Upper lobe of left lung (tissue), 6 donors: ENCODE results near the gene SLC6A6. TPM values are rescaled to one million over a fixed set of nuclear protein-coding genes. Genes with fewer than 3 reads are reported as not detected.
A peak's percentile ranks its signal among the peaks of the same experiment; 100 is the strongest.

Source experiments
- ATAC-seq, 2 donors: fragments of 200-7000 bp; cut with Tn5 transposase; one replicate each; pipeline ENCODE4 v1.9.1; 2022; ENCODE audit warnings: mild to moderate bottlenecking in 2 of 2, moderate library complexity in 2 of 2; ENCODE audit not compliant: low FRiP score in 2 of 2
- DNase-seq, 2 donors: peaks; one replicate each; pipeline ENCODE4 v3.0.0-alpha.2; 2019 to 2020
- H3K27ac ChIP-seq, 4 donors: fragments of 200-600 bp; sonication (generic); one replicate each; pipeline ENCODE4 v1.5.1; 2016 to 2019
- H3K27me3 ChIP-seq, 4 donors: fragments of 200-600 bp; sonication (generic); one replicate each; pipeline ENCODE4 v1.5.1; 2017 to 2019
- H3K36me3 ChIP-seq, 4 donors: fragments of 200-600 bp; sonication (generic); one replicate each; pipeline ENCODE4 v1.5.1; 2016 to 2019
- H3K4me1 ChIP-seq, 4 donors: fragments of 200-600 bp; sonication (generic); one replicate each; pipeline ENCODE4 v1.5.1; 2018 to 2019
- H3K4me3 ChIP-seq, 4 donors: fragments of 200-600 bp; sonication (generic); one replicate each; pipeline ENCODE4 v1.5.1; 2017 to 2019; ENCODE audit warnings: mild to moderate bottlenecking in 2 of 4, moderate library complexity in 1 of 4
- H3K9me3 ChIP-seq, 4 donors: fragments of 200-600 bp; sonication (generic); one replicate each; pipeline ENCODE4 v1.5.1; 2018 to 2019
- EP300 ChIP-seq, 4 donors: sonication (generic); formaldehyde crosslinking; IDR thresholded peaks; one replicate each; pipeline ENCODE4 v1.5.1; 2017; ENCODE audit warnings: antibody characterized with exemption in 4 of 4, control low read depth in 2 of 4
- POLR2A ChIP-seq, 4 donors: fragments of 450-650 bp; IDR thresholded peaks; one replicate each; pipeline ENCODE4 v1.5.1; 2016 to 2017; ENCODE audit warnings: antibody characterized with exemption in 4 of 4, mild to moderate bottlenecking in 2 of 4
- POLR2AphosphoS5 ChIP-seq, 2 donors: sonication (generic); formaldehyde crosslinking; IDR thresholded peaks; one replicate each; pipeline ENCODE4 v1.5.1; 2017; ENCODE audit warnings: antibody characterized with exemption in 2 of 2
- WGBS, 2 donors: methylation state at CpG; one replicate each; pipeline ENCODE4 v1.1.5; 2017 to 2018; 5-methylcytosine and 5-hydroxymethylcytosine counted together
- total RNA-seq, 6 donors: library from RNA; depleted of rRNA in 4 of 6; stranded (reverse); fragments of >200 nt in 4 of 6; gene quantifications; one replicate each; pipeline versions ENCODE4 v1.1.0 to v1.2.1, GENCODE V29; 2016 to 2021
- TF ChIP-seq, protein P1 (sequence below), 6 experiments: fragments of 450-650 bp in 4 of 6; fragments of 200-600 bp in 2 of 6; sonication (generic) in 2 of 6; IDR thresholded peaks; one replicate each; pipeline ENCODE4 v1.5.1; 2016 to 2019; ENCODE audit warnings: antibody characterized with exemption in 6 of 6
- donor health status: DM: no; HTN: no; CAD: no; lungs with moderate emphysema.
- donor health status: DM: no; HTN: yes; CAD: no; lungs with severe emphysema.

SLC6A6 gene
- total RNA-seq, 6 donors from 2014 or later = 60.6 to 154 (median 92.8) TPM

DNA sequence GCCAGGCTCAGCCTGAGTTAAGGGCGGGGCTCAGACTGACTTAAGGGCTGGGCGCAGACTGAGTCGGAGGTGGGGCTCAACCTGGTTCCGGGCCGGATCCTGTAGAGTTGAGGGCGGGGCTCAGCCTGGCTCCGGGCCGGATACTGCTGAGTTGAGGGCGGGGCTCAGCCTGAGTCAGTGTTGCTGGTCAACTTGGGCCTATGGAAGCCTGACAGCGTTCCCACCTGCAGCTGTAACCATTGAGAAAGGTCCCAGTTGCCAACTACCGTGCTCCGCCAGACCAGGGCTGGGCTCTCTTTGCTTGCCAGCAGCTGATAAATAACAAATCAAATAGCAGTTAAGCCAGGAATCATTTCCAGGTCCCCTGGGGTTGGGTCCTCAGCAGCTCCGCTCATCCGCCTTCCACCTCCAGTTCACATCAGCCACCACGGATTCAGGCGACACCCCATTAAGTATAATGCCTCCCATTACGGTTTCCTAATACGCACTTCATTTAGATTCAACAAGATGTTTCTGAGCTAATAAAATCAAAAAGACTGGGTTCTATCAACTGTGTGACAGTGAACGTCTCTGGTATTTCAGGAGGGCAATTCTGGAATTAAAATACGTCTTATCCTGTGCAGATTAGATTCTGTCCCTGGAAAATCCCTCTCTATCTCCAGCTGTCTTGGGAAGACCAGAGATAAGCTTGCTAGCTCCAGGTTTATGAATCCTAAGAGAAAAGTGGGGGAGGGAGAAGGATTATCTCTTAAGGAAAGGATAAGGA, 130.5 kb downstream of the SLC6A6 start:
- ATAC-seq (peak; percentile 35 to 69), DNase-seq (peak in 1 of 2 donors; percentile 24)
- no peak for TF ChIP-seq EP300 (IDR thresholded peaks at IDR 0.05)
- TF ChIP-seq POLR2A (IDR thresholded peaks at IDR 0.05) = no peak
- TF ChIP-seq, protein P1, sequence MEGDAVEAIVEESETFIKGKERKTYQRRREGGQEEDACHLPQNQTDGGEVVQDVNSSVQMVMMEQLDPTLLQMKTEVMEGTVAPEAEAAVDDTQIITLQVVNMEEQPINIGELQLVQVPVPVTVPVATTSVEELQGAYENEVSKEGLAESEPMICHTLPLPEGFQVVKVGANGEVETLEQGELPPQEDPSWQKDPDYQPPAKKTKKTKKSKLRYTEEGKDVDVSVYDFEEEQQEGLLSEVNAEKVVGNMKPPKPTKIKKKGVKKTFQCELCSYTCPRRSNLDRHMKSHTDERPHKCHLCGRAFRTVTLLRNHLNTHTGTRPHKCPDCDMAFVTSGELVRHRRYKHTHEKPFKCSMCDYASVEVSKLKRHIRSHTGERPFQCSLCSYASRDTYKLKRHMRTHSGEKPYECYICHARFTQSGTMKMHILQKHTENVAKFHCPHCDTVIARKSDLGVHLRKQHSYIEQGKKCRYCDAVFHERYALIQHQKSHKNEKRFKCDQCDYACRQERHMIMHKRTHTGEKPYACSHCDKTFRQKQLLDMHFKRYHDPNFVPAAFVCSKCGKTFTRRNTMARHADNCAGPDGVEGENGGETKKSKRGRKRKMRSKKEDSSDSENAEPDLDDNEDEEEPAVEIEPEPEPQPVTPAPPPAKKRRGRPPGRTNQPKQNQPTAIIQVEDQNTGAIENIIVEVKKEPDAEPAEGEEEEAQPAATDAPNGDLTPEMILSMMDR (IDR thresholded peaks at IDR 0.05) = no peak
- TF ChIP-seq POLR2AphosphoS5 (IDR thresholded peaks at IDR 0.05) = no peak
- no peak overlapping the region for H3K27ac ChIP-seq
- H3K27me3 ChIP-seq = no peaks in the 10 kb centered on the region
- 65 to 85% methylated on average over 8 to 20 of the region's 20 CpGs for WGBS, 2 donors
- peaks cover 0 to 10% (median 2%) of the 10 kb centered on the region in 4 donors for H3K4me1 ChIP-seq
- H3K9me3 ChIP-seq = no peaks in the 10 kb centered on the region
- H3K4me3 ChIP-seq = no peak overlapping the region
- no peaks in the 10 kb centered on the region for H3K36me3 ChIP-seq

- Histone ChIP-seq H3K27me3 (no peaks in the 10 kb centered on the region), H3K4me3 (no peak overlapping the region), H3K36me3 (no peaks in the 10 kb centered on the region), H3K9me3 (no peaks in the 10 kb centered on the region), H3K4me1 (peaks cover 0 to 10% (median 2%) of the 10 kb centered on the region in 4 donors), H3K27ac (no peak overlapping the region)
- TF ChIP-seq POLR2A (IDR thresholded peaks at IDR 0.05) (no peak), POLR2AphosphoS5 (IDR thresholded peaks at IDR 0.05) (no peak), EP300 (IDR thresholded peaks at IDR 0.05) (no peak)
- TF ChIP-seq, protein P1 (IDR thresholded peaks at IDR 0.05) = no peak
- no peak for ATAC-seq
- WGBS, 2 donors = 76 to 88% methylated on average over 14 of the region's 14 CpGs
- no peak for DNase-seq
These were observed 131.1 kb downstream of the SLC6A6 start for GRCh38 chr3:14533457-14533958.

DNA sequence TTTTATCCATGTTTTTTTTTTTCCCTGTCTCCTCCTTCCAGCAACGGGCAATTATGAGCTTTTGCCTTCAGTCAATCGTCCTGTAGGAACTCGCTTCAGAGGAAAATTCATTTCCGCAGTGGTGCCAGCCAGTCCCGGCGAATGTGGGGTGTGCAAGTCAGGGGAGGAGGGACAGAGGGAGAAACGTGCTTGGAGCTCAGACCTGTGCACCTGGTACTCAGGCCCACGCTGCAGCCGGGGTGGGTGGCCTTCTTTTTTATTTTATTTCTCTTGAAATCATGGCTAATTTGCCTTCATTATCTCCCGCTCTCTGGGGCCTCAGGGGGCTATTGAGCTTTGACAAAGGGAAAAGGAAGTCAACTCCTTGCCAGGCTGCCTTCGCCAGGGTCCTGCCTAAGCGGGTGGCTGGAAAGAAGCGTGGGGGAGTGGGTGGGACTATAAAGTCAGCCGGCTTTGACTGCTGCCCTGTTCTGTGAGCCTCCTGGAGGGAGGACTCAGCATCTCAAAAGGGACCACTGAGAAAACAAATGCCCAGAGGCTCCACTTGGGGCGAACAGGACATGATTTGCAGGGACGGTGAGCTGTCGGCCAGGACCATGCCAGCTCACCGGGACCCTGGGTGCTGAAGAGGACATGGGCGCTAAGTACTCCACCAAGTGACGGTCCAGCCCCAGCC, 132.2 kb downstream of the SLC6A6 start:
- H3K27ac ChIP-seq = no peak overlapping the region
- peaks cover 0 to 10% (median 2%) of the 10 kb centered on the region in 4 donors for H3K4me1 ChIP-seq
- no peaks in the 10 kb centered on the region for H3K9me3 ChIP-seq
- TF ChIP-seq EP300 (IDR thresholded peaks at IDR 0.05) (no peak), POLR2A (IDR thresholded peaks at IDR 0.05) (no peak), POLR2AphosphoS5 (IDR thresholded peaks at IDR 0.05) (no peak)
- TF ChIP-seq, protein P1 (IDR thresholded peaks at IDR 0.05) = no peak
- ATAC-seq = no peak
- 38 to 51% methylated on average over 20 of the region's 20 CpGs for WGBS, 2 donors
- no peak for DNase-seq
- H3K36me3 ChIP-seq = no peaks in the 10 kb centered on the region
- H3K4me3 ChIP-seq = no peak overlapping the region
- H3K27me3 ChIP-seq = no peaks in the 10 kb centered on the region

- Histone ChIP-seq H3K9me3 (no peaks in the 10 kb centered on the region), H3K27me3 (no peaks in the 10 kb centered on the region), H3K4me3 (no peak overlapping the region), H3K36me3 (no peaks in the 10 kb centered on the region), H3K27ac (no peak overlapping the region), H3K4me1 (peaks cover 0 to 10% (median 2%) of the 10 kb centered on the region in 4 donors)
- DNase-seq = no peak
- no peak for TF ChIP-seq EP300 (IDR thresholded peaks at IDR 0.05)
- TF ChIP-seq, protein P1 (IDR thresholded peaks at IDR 0.05) = no peak
- no peak for TF ChIP-seq POLR2A (IDR thresholded peaks at IDR 0.05)
- TF ChIP-seq POLR2AphosphoS5 (IDR thresholded peaks at IDR 0.05) = no peak
- ATAC-seq = no peak
- WGBS, 2 donors = 69 to 73% methylated on average over 4 to 6 of the region's 6 CpGs
These were observed 133.2 kb downstream of the SLC6A6 start for GRCh38 chr3:14535616-14536015.
